Pancreas (tissue), 10 donors: ENCODE measurements around the gene SUN1. TPM values are rescaled to one million over a fixed set of nuclear protein-coding genes. Genes with fewer than 3 reads are reported as not detected.

Experiments used
- ATAC-seq, 4 donors: fragments of 200-7000 bp; cut with Tn5 transposase; one replicate each; pipeline versions ENCODE4 v1.8.0 to v1.9.1; 2020; ENCODE audit warnings: mild to moderate bottlenecking in 4 of 4, moderate library complexity in 4 of 4
- DNase-seq, 6 donors: peaks; one replicate each; pipeline ENCODE4 v3.0.0-alpha.2; 2020
- FAIRE-seq: peaks from 2 replicates; lab custom pipeline; 2012; peaks lifted over from hg19 to GRCh38; lab: Jason Lieb, UNC
- H3K27ac ChIP-seq, 4 donors: fragments of 200-600 bp; sonication (generic); 1 replicate in 3 of 4; 2 replicates in 1 of 4; pipeline versions ENCODE4 v1.5.0 to v1.8.0; 2020
- H3K27me3 ChIP-seq, 4 donors: fragments of 200-600 bp; one replicate each; pipeline ENCODE4 v1.8.0; 2021
- H3K36me3 ChIP-seq, 3 donors: fragments of 200-600 bp; sonication (generic) in 1 of 3; one replicate each; pipeline versions ENCODE4 v1.5.0 to v1.8.0; 2020 to 2021
- H3K4me1 ChIP-seq, 3 donors: fragments of 200-600 bp; one replicate each; pipeline ENCODE4 v1.8.0; 2021
- H3K4me3 ChIP-seq, 4 donors: fragments of 200-600 bp; sonication (generic) in 2 of 4; one replicate each; pipeline versions ENCODE4 v1.5.0 to v1.8.0; 2020 to 2021
- H3K9me3 ChIP-seq, 4 donors: fragments of 200-600 bp; one replicate each; pipeline ENCODE4 v1.8.0; 2021
- WGBS, 2 donors: extraction: QIAGEN DNeasy Blood & Tissue Kit; methylation state at CpG; one replicate each; pipeline ENCODE4 v1.1.7; 2013; 5-methylcytosine and 5-hydroxymethylcytosine counted together
- intact Hi-C, 3 donors: fragments of 100-400 bp; cut with DNase I; formaldehyde crosslinking; loops; one replicate each; pipeline versions ENCODE4 v1.11.1 to v1.14.2; 2022
- polyA plus RNA-seq, 2 donors: library from polyadenylated mRNA; stranded (reverse); fragments of 200-250 nt; gene quantifications; one replicate each; pipeline ENCODE4 v1.2.3, GENCODE V29; 2013
- total RNA-seq, 6 donors: library from RNA; stranded (reverse); fragmentation: NEBNext Ultra II Directional in 4 of 6; extraction: Animal tissue kit (Norgen Biotek cat#: 25700) in 4 of 6; gene quantifications; one replicate each; pipeline versions ENCODE4 v1.2.1 to v1.2.4, GENCODE V29; 2021 to 2023
- TF ChIP-seq, protein P1 (sequence below), 4 donors: fragments of 200-600 bp; sonication (generic) in 3 of 4; IDR thresholded peaks; one replicate each; pipeline versions ENCODE4 v1.5.0 to v1.8.0; 2021; ENCODE audit warnings: antibody characterized with exemption in 4 of 4
- donor health status: healthy with polysubstance abuse.
- donor health status: DM: no; HTN: no; CAD: no; lungs with moderate emphysema.
- donor health status: DM: no; HTN: no; CAD: no.
- donor health status: control.
- donor health status: control.
- donor health status: Bipolar disorder and iron deficiency.
- donor health status: DM: yes; HTN: yes; CAD: no.
- donor health status: DM: no; HTN: no; CAD: no.
- donor health status: DM: no; HTN: no; CAD: no.
- donor health status: DM: yes; HTN: yes; CAD: no.

SUN1 gene
- total and polyA plus RNA-seq, 8 donors: 42.6 to 93.2 (median 55.9) TPM

DNA sequence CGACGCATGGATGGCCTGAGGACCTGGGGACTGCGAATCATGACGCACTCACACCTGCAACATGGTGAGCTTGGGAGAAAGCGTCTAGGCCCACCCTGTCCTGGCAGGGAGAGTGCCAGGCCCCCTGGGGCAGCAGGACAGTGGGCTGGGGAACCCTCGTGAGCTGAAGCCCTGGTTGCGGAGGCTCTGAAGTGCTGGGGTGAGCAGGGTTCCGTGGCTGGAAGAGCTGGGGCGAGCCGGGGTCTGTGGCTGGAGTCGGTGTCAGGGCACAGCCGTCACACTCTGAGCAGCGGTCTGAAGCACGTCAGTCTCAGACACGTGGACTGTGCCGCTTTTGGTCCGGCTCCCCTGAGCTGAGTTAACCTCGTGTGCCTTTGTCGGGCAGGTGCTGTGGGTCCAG lies 4.7 kb downstream of the SUN1 start:
- Histone ChIP-seq H3K9me3 (no peaks in the 10 kb centered on the region), H3K27me3 (no peaks in the 10 kb centered on the region), H3K4me1 (peaks cover 7 to 11% (median 8%) of the 10 kb centered on the region in 3 donors), H3K27ac (no peak overlapping the region), H3K4me3 (no peak overlapping the region), H3K36me3 (peaks cover 0 to 18% (median 0%) of the 10 kb centered on the region in 3 donors)
- ATAC-seq (no peak), DNase-seq (peak in 1 of 6 donors; percentile 17), FAIRE-seq (no peak)
- intact Hi-C loops: no loop called here
- 95 to 96% methylated on average over 19 of the region's 19 CpGs for WGBS, 2 donors
- TF ChIP-seq, protein P1, sequence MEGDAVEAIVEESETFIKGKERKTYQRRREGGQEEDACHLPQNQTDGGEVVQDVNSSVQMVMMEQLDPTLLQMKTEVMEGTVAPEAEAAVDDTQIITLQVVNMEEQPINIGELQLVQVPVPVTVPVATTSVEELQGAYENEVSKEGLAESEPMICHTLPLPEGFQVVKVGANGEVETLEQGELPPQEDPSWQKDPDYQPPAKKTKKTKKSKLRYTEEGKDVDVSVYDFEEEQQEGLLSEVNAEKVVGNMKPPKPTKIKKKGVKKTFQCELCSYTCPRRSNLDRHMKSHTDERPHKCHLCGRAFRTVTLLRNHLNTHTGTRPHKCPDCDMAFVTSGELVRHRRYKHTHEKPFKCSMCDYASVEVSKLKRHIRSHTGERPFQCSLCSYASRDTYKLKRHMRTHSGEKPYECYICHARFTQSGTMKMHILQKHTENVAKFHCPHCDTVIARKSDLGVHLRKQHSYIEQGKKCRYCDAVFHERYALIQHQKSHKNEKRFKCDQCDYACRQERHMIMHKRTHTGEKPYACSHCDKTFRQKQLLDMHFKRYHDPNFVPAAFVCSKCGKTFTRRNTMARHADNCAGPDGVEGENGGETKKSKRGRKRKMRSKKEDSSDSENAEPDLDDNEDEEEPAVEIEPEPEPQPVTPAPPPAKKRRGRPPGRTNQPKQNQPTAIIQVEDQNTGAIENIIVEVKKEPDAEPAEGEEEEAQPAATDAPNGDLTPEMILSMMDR (IDR thresholded peaks at IDR 0.05): no peak

DNA sequence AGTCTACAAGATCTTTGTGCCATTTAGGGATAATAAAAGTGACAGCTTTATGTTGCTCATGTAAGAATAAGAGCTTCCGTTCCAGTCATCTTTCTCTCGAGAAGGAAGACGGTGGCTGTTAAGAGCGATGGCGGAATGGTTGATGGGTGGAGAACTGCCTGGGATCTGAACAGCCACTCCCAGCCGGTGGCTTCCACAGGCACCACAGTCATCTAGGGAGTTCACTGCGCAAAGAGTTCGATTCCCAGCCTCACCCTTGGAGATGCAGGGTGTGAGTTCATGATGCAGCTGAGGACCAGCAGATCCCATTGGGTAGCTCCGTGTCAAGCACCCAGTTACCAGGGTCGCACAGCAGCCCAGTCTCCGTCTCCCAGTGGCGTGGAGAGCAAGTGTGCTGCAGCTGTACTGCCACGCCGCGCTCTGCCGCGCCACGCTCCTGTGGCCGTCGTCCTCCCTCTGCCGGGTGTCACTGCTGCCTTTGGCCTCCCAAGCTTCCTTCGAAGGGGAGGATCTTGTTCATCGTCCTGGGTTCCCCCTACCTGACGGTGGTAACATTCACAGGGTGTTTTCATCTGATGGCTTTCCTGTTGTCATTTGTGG lies 7.8 kb downstream of the SUN1 start:
- no peak for FAIRE-seq
- ATAC-seq: no peak
- Histone ChIP-seq H3K4me1 (no peaks in the 10 kb centered on the region), H3K27ac (no peak overlapping the region), H3K36me3 (peaks cover 0 to 47% (median 0%) of the 10 kb centered on the region in 3 donors), H3K27me3 (no peaks in the 10 kb centered on the region), H3K4me3 (no peak overlapping the region), H3K9me3 (no peaks in the 10 kb centered on the region)
- TF ChIP-seq, protein P1 (IDR thresholded peaks at IDR 0.05): no peak
- WGBS, 2 donors: 90 to 91% methylated on average over 24 of the region's 24 CpGs
- intact Hi-C loops: no loop called here
- DNase-seq: peak in 1 of 6 donors; percentile 14

DNA sequence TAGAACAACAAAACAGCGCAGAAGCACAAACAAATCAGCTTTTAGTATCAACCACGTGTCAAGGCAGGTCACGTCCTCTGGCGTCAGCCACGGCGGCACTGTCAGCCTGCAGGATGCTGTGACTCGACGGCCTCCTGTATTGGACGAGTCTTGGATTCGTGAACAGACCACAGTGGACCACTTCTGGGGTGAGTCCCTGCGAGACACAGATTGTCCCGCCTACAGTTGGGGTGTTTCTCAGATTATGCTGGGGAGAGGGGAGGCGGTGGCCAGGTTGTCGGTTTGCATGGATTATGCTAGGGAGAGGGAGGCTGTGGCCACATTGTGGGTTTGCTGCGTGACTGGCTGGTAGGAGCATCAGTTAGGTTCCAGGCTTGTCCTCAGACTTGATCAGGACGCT lies 9.7 kb downstream of the SUN1 start:
- Histone ChIP-seq H3K27ac (no peak overlapping the region), H3K27me3 (no peaks in the 10 kb centered on the region), H3K9me3 (no peaks in the 10 kb centered on the region), H3K36me3 (peaks cover 0 to 37% (median 0%) of the 10 kb centered on the region in 3 donors), H3K4me3 (no peak overlapping the region), H3K4me1 (no peaks in the 10 kb centered on the region)
- intact Hi-C loops: no loop called here
- TF ChIP-seq, protein P1 (IDR thresholded peaks at IDR 0.05): no peak
- FAIRE-seq: no peak
- 90 to 93% methylated on average over 16 of the region's 16 CpGs for WGBS, 2 donors
- no peak for ATAC-seq
- peak in 1 of 6 donors; percentile 20 for DNase-seq

DNA sequence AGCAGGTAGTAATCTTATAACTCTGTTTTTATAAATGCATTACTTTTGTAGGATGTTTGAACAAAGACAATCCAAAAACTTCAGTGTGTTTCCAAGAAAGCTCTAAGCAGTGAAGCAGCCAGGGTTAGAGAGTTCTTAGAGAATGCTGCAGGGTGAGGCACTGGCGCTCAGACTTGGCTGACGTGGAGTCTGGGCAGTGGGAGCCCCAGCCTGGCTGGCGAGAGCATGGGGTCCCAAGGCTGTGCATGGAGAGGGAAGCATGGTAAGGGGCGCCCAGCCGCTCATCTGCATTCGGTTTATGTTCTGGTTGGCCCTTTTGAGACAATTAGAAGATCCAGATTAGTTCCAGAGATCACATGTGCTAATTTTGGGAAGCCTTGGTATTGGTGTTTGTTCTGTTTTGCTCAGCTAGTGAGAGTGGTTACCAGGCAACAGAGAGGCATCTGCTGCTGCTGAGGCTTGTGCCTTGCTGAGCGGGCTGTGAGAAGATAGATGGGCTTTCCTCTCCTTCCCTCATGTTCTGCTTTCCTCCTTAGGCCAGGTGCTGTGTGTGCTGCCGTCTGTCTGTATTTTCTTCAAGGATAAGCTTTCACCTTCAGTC lies 10.3 kb downstream of the SUN1 start:
- ATAC-seq (peak in 3 of 4 donors; percentile 35 to 75 (median 69)), FAIRE-seq (no peak), DNase-seq (peak in 1 of 6 donors; percentile 8)
- WGBS, 2 donors: 89% methylated on average over 8 of the region's 8 CpGs
- H3K4me1 ChIP-seq: no peaks in the 10 kb centered on the region
- H3K27me3 ChIP-seq: no peaks in the 10 kb centered on the region
- TF ChIP-seq, protein P1 (IDR thresholded peaks at IDR 0.05): no peak
- H3K36me3 ChIP-seq: peaks cover 0 to 37% (median 0%) of the 10 kb centered on the region in 3 donors
- H3K4me3 ChIP-seq: no peak overlapping the region
- intact Hi-C loops: no loop called here
- no peak overlapping the region for H3K27ac ChIP-seq
- no peaks in the 10 kb centered on the region for H3K9me3 ChIP-seq

DNA sequence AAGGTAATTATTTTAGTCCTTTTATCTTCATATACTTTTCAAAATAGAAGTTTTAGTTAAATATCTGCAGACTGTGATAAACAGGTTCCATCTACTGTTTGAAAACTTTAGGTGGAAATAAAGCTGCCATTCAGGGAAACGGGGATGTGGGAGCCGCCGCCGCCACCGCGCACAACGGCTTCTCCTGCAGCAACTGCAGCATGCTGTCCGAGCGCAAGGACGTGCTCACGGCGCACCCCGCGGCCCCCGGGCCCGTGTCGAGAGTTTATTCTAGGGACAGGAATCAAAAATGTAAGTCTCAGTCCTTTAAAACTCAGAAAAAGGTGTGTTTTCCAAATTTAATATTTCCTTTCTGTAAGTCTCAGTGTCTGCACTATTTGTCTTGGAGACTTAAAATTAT lies 11.0 kb downstream of the SUN1 start:
- TF ChIP-seq, protein P1 (IDR thresholded peaks at IDR 0.05): no peak
- Histone ChIP-seq H3K4me1 (no peaks in the 10 kb centered on the region), H3K27me3 (no peaks in the 10 kb centered on the region), H3K27ac (no peak overlapping the region), H3K9me3 (no peaks in the 10 kb centered on the region), H3K4me3 (no peak overlapping the region), H3K36me3 (peaks cover 0 to 37% (median 0%) of the 10 kb centered on the region in 3 donors)
- ATAC-seq (no peak), DNase-seq (peak in 1 of 6 donors; percentile 11), FAIRE-seq (no peak)
- 93 to 97% methylated on average over 17 of the region's 17 CpGs for WGBS, 2 donors
- intact Hi-C loops: no loop called here
